KOPT-K1 (cell line): ENCODE measurements around the gene CDK17.
"Not testable (repeated sequence)": the region's sequence is repeated elsewhere in the genome, so short reads cannot be mapped to it uniquely, and the experiment has no call there.

Experiments used
- H3K27ac ChIP-seq: fragments of 200-600 bp; sonication (generic); 2 replicates; pipeline ENCODE4 v1.5.1; 2016; ENCODE audit warnings: antibody characterized with exemption, mild to moderate bottlenecking, low read depth, low read length; ENCODE audit not compliant: poor library complexity, severe bottlenecking
- H3K36me3 ChIP-seq: fragments of 200-600 bp; sonication (generic); 2 replicates; pipeline ENCODE4 v1.5.1; 2017; ENCODE audit warnings: antibody characterized with exemption, mild to moderate bottlenecking, low read length, moderate library complexity; ENCODE audit not compliant: insufficient read depth
- H3K9me3 ChIP-seq: fragments of 200-600 bp; sonication (generic); 2 replicates; pipeline ENCODE4 v1.5.1; 2017; ENCODE audit warnings: antibody characterized with exemption, low read length, mild to moderate bottlenecking; ENCODE audit not compliant: insufficient read depth, poor library complexity, severe bottlenecking

CDK17 gene

GRCh38 chr12:96361074-96361473 lies 39.2 kb downstream of the CDK17 start:
- H3K27ac ChIP-seq, result no peak overlapping the region
- H3K9me3 ChIP-seq, result no peaks in the 10 kb centered on the region
- H3K36me3 ChIP-seq, result no peaks in the 10 kb centered on the region

GRCh38 chr12:96360550-96360949 lies 39.7 kb downstream of the CDK17 start:
- Histone ChIP-seq H3K36me3 (no peaks in the 10 kb centered on the region), H3K27ac (no peak overlapping the region), H3K9me3 (no peaks in the 10 kb centered on the region)

- Histone ChIP-seq H3K36me3 (no peaks in the 10 kb centered on the region), H3K27ac (no peak overlapping the region), H3K9me3 (no peaks in the 10 kb centered on the region)
Measured at GRCh38 chr12:96359328-96359727, 40.9 kb downstream of the CDK17 start.

- Histone ChIP-seq H3K36me3 (no peaks in the 10 kb centered on the region), H3K9me3 (no peaks in the 10 kb centered on the region), H3K27ac (no peak overlapping the region)
Measured at GRCh38 chr12:96356831-96357230, 43.4 kb downstream of the CDK17 start.

GRCh38 chr12:96354844-96355534 lies 45.2 kb downstream of the CDK17 start:
- H3K36me3 ChIP-seq, result no peaks in the 10 kb centered on the region
- H3K27ac ChIP-seq, result no peak overlapping the region
- H3K9me3 ChIP-seq, result no peaks in the 10 kb centered on the region

GRCh38 chr12:96354326-96354725 lies 45.9 kb downstream of the CDK17 start:
- Histone ChIP-seq H3K27ac (no peak overlapping the region), H3K36me3 (no peaks in the 10 kb centered on the region)

GRCh38 chr12:96352161-96352835 lies 47.9 kb downstream of the CDK17 start:
- H3K36me3 ChIP-seq, result no peaks in the 10 kb centered on the region
- no peak overlapping the region for H3K27ac ChIP-seq
- H3K9me3 ChIP-seq, result no peaks in the 10 kb centered on the region

More at GRCh38 chr12:96354326-96354725, 45.9 kb downstream of the CDK17 start:
- no peaks in the 10 kb centered on the region for H3K9me3 ChIP-seq

GRCh38 chr12:96350982-96351381 lies 49.3 kb downstream of the CDK17 start:
- H3K27ac ChIP-seq, result no peak overlapping the region
- H3K36me3 ChIP-seq, result no peaks in the 10 kb centered on the region
- peaks cover under 1% of the 10 kb centered on the region for H3K9me3 ChIP-seq

GRCh38 chr12:96347130-96347699 lies 53.0 kb downstream of the CDK17 start:
- Histone ChIP-seq H3K36me3 (peaks cover 4% of the 10 kb centered on the region; the same call in 1 of the 2 replicates), H3K9me3 (peaks cover 23% of the 10 kb centered on the region), H3K27ac (peak overlapping the region; percentile 56)

GRCh38 chr12:96346716-96347115 lies 53.5 kb downstream of the CDK17 start:
- peak overlapping the region; percentile 56 for H3K27ac ChIP-seq
- not testable (repeated sequence) for H3K36me3 ChIP-seq
- peaks cover 23% of the 10 kb centered on the region for H3K9me3 ChIP-seq

GRCh38 chr12:96344124-96344695 lies 56.0 kb downstream of the CDK17 start:
- no peak overlapping the region for H3K27ac ChIP-seq
- H3K36me3 ChIP-seq, result peaks cover 4% of the 10 kb centered on the region; the same call in 1 of the 2 replicates
- H3K9me3 ChIP-seq, result peaks cover 23% of the 10 kb centered on the region

GRCh38 chr12:96343347-96343954 lies 56.8 kb downstream of the CDK17 start:
- no peak overlapping the region for H3K27ac ChIP-seq
- peaks cover 4% of the 10 kb centered on the region; the same call in 1 of the 2 replicates for H3K36me3 ChIP-seq
- H3K9me3 ChIP-seq, result peaks cover 23% of the 10 kb centered on the region

GRCh38 chr12:96339666-96340065 lies 60.6 kb downstream of the CDK17 start:
- not testable (repeated sequence) for H3K27ac ChIP-seq, H3K36me3 ChIP-seq
- peaks cover 30% of the 10 kb centered on the region for H3K9me3 ChIP-seq

- H3K36me3 ChIP-seq, result no peaks in the 10 kb centered on the region
- no peak overlapping the region for H3K27ac ChIP-seq
- peaks cover 23% of the 10 kb centered on the region for H3K9me3 ChIP-seq
Measured at GRCh38 chr12:96338852-96339471, 61.3 kb downstream of the CDK17 start.

GRCh38 chr12:96337953-96338352 lies 62.3 kb downstream of the CDK17 start:
- no peak overlapping the region for H3K27ac ChIP-seq
- peaks cover 20% of the 10 kb centered on the region for H3K9me3 ChIP-seq
- no peaks in the 10 kb centered on the region for H3K36me3 ChIP-seq
